GM19240 (cell line): ENCODE measurements around the gene ECE1.

Experiments
- DNase-seq: peaks from one replicate; pipeline ENCODE4 v3.0.0; 2011; ENCODE audit warnings: low spot score; ENCODE audit not compliant: insufficient read length

The ECE1 gene

DNA sequence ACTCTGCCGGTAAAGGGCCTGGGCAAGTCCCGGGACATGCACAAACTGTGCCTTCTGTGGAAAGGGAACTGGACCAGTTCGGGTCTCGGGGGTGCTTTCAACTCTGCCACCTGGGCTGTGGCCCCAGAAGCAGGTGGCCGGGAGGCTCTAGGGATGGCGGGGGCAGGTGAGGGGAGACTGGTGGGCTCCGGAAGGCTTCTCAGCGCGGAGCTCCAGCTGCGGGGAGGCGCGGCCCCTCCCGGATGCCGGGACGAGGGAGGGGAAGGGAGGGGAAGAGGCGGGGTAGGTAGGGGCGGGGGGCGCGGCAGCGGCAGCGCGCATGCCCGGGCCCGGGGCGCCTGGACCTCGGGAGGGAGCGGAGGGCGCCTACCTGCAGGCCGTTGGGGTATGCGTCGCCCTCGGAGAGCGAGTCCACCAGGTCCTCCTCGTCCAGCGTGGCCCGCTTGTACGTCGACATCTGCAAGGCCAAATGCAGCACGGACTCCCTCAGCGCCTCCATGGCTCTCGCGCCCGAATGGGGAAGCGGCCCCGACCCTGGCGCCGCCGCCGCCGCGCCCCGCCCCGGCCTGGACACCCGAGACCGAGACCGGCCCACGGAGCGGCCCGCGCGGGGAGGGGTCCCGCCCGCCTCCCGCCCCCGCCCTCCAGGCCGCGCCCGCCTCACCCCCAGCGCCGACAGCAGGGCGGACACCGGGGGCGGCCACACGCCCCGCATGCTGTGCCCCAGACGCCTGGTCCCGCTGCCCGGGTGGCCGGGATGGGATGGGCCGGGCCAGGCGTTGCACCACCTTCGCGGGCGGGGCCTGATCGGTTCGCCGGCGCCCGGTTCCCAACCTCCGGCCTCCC, at the start of gene ECE1:
TSS of gene ECE1 (minus strand) at position 764 of the 846 bp plus-strand sequence. CDS start at position 715, 49 bp downstream.
- no peak for DNase-seq

DNA sequence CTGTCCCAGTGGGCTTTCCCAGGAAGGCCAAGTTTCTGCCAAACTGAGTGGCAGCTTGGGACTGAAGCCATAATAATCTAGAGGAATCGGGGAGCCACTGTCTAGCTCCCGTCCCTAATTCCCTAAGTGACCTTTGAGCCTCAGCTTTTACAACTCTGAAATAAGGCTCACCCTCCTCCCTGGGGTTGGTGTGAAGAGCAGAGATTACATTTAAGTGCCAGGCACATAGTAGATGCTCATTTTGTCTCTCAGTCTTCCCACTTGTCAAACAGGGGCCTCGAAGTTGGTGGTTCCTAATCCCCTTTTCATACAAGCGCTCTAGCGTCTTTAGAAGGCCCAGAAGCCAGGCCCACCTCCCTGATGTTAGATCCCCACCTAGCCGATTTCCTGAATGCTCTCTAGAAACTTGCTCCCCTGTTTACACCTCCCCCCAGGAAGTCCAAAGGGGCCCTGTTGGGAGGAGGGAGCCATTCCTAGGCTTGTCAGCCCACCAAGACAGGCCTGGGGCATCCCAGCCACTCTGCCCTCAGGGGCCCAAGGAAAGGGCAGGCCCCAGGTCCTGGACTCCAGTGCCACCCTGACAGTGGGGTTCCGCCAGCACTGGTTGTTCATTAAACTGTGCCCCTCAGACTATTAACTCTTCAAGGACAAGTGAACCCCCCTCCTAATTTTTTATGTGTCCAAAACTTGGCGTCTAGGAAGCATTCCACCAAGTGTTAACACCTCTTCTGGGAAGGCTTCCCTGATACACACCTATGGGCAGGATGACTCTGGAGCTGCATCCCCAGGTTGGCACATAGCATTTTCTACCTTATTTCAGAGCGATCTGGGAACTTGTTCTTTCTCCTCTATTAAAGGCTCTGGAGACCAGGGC, 49.3 kb upstream of the ECE1 start:
- no peak for DNase-seq

GRCh38 chr1:21338573-21339355, 48.5 kb upstream of the ECE1 start:
- no peak for DNase-seq

DNA sequence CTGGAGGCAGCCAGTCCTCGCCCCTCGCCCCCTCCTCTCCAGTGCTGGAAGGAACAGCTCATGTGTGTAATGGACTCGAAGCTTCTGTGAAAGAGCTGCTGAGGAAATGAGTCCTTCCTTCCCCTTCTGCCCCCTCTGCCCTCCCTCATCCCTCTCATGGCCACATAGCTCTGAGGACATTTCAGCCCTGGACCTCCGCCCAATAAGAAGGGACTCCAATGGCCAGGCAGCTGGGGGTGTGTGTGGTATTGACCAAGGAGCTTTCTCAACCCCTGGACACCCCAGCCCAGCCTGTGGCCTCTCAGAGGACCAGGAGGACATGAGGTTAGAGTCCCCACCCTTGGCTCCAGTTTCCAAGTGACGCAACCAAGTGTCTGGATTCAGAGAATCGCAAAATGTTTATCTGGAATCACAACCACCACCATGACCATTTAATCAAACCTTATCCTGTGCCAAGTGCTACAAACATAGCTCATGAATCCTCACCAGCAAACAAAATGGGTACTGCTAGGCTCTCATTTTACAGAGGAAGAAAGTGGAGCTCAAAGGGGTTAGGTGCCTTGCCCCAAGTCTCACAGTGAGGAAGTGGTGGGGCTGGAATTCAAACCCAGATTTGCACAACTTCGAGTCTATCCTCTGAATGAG, 47.8 kb upstream of the ECE1 start:
- DNase-seq: no peak

DNA sequence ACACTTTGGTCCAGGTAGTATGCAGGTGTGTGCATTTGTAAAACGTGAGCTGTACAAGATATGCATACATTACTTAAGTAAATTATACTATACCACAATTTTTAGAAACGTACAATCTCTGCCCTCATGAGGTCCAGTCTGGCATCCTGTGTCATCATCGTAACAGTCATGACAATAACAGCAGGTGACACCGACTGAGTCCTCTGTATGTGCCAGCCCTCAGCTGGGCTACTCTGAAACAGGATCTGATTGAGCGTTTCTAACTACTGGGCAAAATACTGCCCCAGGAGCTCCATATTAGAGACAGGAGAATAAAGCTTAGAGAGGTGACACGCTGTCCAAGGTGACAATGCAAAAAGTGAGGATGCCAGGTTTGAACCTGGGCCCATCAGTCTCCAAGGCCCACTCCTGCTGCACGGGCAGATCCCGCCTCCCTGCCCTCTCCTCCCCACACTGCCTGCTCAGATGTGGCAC, 47.2 kb upstream of the ECE1 start:
- no peak for DNase-seq

GRCh38 chr1:21337010-21337437, 46.8 kb upstream of the ECE1 start:
- no peak for DNase-seq

- DNase-seq: no peak
Measured at GRCh38 chr1:21335750-21336224, 45.5 kb upstream of the ECE1 start.

DNA sequence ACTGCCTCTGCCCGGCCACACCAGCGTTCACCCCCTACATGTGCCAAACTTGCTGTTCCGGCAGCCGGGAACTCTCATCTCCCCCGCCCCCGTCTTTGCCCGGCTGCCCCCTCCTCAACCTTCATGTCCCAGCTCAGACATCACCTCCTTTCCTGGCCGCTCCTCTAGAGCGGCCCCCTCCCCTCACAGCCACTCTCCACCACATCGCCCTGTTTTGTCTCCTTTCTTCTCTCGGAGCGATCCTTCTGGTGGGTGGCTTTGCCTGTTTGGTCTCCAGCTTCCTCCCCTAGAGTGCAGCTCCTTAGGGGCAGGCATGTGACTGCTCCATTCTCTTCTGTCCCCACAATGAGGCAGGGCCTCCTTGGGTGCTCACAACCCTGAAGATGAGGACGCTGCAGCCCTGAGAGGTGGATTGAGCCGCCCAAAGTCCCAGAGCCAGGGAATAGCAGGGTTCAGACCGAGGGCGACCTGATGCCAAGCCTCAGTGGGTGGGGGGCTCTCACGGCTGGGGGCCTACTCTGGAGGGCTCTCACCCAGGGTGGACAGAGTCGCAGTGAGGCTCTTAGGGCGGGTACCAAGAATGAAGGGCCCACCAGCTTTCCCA, 44.9 kb upstream of the ECE1 start:
- DNase-seq: no peak

DNA sequence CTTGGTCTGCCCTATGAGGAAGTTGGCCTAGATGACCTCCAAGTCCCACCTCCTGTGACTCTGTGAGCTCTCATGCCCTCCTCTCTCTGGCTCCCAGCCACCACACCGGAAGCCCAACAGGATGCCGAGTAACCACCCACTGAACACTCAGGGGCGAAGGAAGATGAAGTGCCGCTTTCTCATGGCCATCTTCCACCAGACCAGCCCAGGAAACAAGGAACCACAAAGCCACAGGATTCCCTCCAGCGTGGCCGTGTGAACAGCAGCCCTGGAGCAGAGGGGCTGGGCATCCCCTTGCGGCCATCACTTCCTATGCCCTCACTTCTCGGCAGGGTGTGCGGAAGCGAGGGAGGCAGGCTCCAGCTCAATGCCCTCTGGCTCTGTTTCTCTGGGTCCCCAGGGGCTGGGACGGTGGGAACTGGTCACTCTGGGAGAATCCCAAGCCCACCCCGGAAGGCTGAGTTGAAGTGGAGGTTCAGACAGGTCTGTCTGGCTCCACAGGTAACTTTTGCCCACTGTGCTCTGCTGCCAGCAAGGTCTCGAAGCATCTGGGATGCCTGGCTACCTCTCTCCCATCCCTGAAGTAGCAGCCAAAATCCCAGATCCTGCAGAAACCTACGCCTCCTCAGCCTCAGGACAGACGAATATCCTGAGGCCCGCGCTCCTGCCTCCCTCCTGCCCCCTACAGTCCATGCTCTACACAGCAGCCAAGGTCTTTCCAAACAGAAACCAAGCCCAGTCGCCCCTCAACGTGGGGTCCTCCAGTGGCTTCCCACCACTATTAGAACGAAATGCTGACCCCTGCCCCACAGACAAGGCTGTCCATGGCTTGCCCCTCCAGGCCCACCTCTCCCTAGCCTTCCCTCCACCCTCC, 44.2 kb upstream of the ECE1 start:
- DNase-seq: peak; percentile 47

GRCh38 chr1:21333824-21334213, 43.6 kb upstream of the ECE1 start:
- DNase-seq: no peak

- DNase-seq: no peak
Measured at GRCh38 chr1:21332554-21333311, 42.5 kb upstream of the ECE1 start.

GRCh38 chr1:21331752-21332478, 41.7 kb upstream of the ECE1 start:
- no peak for DNase-seq

DNA sequence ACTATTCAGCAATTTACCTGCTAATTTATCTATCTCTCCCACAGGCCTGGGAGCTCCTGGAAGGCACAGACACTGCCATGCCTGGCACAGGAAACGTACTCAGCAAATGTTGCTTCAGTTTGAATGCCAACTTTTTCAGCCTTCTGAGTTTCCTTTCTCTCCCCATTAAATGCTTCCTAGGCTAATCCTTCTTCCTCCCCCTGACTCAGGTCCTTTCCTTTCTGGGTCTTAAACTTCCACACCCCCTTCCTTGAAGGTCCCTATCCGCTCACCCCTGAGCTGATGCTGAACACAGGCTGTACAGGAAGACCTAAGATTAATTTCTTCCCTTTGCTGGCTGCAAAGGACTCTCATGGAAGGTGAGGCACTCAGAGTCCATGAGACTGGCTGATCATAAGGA, 40.3 kb upstream of the ECE1 start:
- DNase-seq: no peak

- no peak for DNase-seq
Measured at GRCh38 chr1:21329209-21329844, 39.1 kb upstream of the ECE1 start.

GRCh38 chr1:21327566-21328323, 37.5 kb upstream of the ECE1 start:
- DNase-seq: no peak

DNA sequence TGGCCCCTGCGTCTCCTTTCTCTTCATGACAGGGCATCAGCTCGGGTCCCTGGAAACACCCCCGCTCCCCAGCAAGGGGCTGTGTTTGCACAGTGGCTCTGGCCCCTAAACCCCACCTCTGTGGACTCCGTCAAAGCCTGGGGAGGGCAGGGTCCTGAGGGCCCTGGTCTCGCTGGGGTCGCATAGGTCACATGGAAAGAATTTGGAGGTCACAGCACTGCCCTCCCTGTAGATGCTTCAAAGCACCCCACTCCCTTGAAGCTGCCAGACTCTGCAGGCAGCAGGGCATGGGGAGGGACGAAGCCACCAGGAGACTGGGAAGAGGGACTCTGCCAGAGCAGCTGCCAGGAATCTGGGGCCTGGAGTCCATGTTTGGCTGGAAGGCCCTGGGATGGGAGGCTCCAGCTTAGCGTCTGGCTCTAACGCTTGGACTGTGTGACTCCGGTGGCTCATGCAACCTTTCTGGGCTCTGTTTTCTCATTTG, 36.6 kb upstream of the ECE1 start:
- DNase-seq: no peak
